Fibroblast of lung (primary cell): Measurements from ENCODE around the gene ZNF79. TPM values are rescaled to one million over a fixed set of nuclear protein-coding genes. Genes with fewer than 3 reads are reported as not detected.
A peak's percentile ranks its signal among the peaks of the same experiment; 100 is the strongest.

ENCODE experiments used
- DNase-seq, 2 donors: peaks; one replicate each; pipeline versions ENCODE4 v3.0.0 to v3.0.0-alpha.2; 2010; ENCODE audit warnings: low read depth in 2 of 2
- H2AFZ ChIP-seq: 2 replicates; pipeline ENCODE4 v1.5.1; 2012; ENCODE audit warnings: low read length, control low read depth, inconsistent platforms
- H3K27ac ChIP-seq: 2 replicates; pipeline ENCODE4 v1.5.1; 2011; ENCODE audit warnings: low read length, control low read depth; ENCODE audit not compliant: insufficient read depth
- H3K27me3 ChIP-seq: 2 replicates; pipeline ENCODE4 v1.5.1; 2011; ENCODE audit warnings: mild to moderate bottlenecking, low read length; ENCODE audit not compliant: control insufficient read depth, insufficient read depth
- H3K36me3 ChIP-seq: 2 replicates; pipeline ENCODE4 v1.5.1; 2011; ENCODE audit warnings: low read length; ENCODE audit not compliant: control insufficient read depth, insufficient read depth
- H3K4me1 ChIP-seq: 2 replicates; pipeline ENCODE4 v1.5.1; 2011; ENCODE audit warnings: low read length; ENCODE audit not compliant: control insufficient read depth, insufficient read depth; ENCODE audit errors: extremely low read depth
- H3K4me2 ChIP-seq: 2 replicates; pipeline ENCODE4 v1.5.1; 2011; ENCODE audit warnings: low read length, control low read depth; ENCODE audit not compliant: insufficient read depth; ENCODE audit errors: extremely low read depth
- H3K4me3 ChIP-seq, 4 experiments: fragments of 200-600 bp in 1 of 4; sonication (generic) in 1 of 4; replicated peaks in 1 of 4; 2 replicates each; pipeline ENCODE4 v1.5.1; 2011 to 2016; ENCODE audit warnings: low read length in 4 of 4, low read depth in 3 of 4, mild to moderate bottlenecking in 3 of 4, control low read depth in 2 of 4, inconsistent platforms in 1 of 4, mixed read lengths in 1 of 4; ENCODE audit not compliant: insufficient read depth in 1 of 4; ENCODE audit errors: control extremely low read depth in 1 of 4
- H3K79me2 ChIP-seq: 2 replicates; pipeline ENCODE4 v1.5.1; 2012; ENCODE audit warnings: mild to moderate bottlenecking, low read length, inconsistent platforms; ENCODE audit not compliant: control insufficient read depth, insufficient read depth
- H3K9ac ChIP-seq: 2 replicates; pipeline ENCODE4 v1.5.1; 2011; ENCODE audit warnings: mild to moderate bottlenecking, low read length, control low read depth; ENCODE audit not compliant: insufficient read depth
- H3K9me3 ChIP-seq: 2 replicates; pipeline ENCODE4 v1.5.1; 2012; ENCODE audit warnings: low read depth, low read length; ENCODE audit not compliant: control insufficient read depth, insufficient read depth
- H4K20me1 ChIP-seq: 2 replicates; pipeline ENCODE4 v1.5.1; 2011; ENCODE audit warnings: low read length; ENCODE audit not compliant: control insufficient read depth, insufficient read depth; ENCODE audit errors: extremely low read depth
- CTCF ChIP-seq, 2 donors: IDR thresholded peaks in 1 of 2; conservative IDR thresholded peaks in 1 of 2; 1 replicate in 1 of 2; 2 replicates in 1 of 2; pipeline ENCODE4 v1.5.1; 2011 to 2012; ENCODE audit warnings: low read length in 2 of 2, control low read depth in 1 of 2, inconsistent platforms in 1 of 2, low read depth in 1 of 2, mild to moderate bottlenecking in 1 of 2
- EZH2 ChIP-seq: IDR thresholded peaks from 2 replicates; pipeline ENCODE4 v1.5.1; 2012; ENCODE audit warnings: low read length, control low read depth, mild to moderate bottlenecking; ENCODE audit errors: missing control alignments
- polyA plus RNA-seq, 2 donors: library from polyadenylated mRNA; depleted of rRNA in 1 of 2; stranded (reverse) in 1 of 2; unstranded in 1 of 2; fragments of >200 nt; gene quantifications; 2 replicates each; pipeline ENCODE4 v1.2.1, GENCODE V29; 2011 to 2012; ENCODE audit warnings: missing spikeins in 1 of 2
- total RNA-seq: library from RNA; depleted of rRNA; stranded (reverse); fragments of >200 nt; gene quantifications from 2 replicates; pipeline ENCODE4 v1.2.1, GENCODE V29; 2014

The ZNF79 gene
- total and polyA plus RNA-seq, 2 donors (not counting 1 experiment from before 2014, with no cell fraction given), result 4.9 to 15.0 TPM

DNA sequence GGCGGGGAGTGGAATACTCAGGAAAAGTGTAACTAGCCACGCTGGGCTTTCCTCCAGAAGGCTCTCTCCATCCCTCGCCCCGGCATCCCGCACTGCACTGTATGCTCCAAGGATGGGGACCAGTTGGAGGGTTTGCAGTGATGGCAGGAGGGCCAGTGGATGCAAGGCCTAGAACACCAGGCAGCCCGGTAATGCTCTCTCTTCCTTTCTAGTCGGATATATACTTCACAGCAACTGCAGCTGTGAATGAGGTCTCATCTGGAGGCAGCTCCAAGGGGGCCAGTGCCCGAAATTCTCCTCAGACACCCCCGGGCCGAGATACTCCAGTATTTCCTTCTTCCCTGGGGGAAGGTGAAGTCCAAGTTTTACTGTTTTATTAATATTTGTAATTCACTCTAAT lies 37.2 kb upstream of the ZNF79 start:
- DNase-seq, result no peak
- Histone ChIP-seq H3K4me1 (peaks cover 10% of the 10 kb centered on the region), H3K27ac (no peak overlapping the region), H3K79me2 (no peaks in the 10 kb centered on the region), H4K20me1 (no peaks in the 10 kb centered on the region), H3K9ac (no peak overlapping the region), H3K27me3 (peaks cover 8% of the 10 kb centered on the region), H3K9me3 (no peaks in the 10 kb centered on the region), H3K4me3 (no peak overlapping the region), H3K36me3 (no peaks in the 10 kb centered on the region), H2AFZ (no peak overlapping the region), H3K4me2 (no peak overlapping the region)
- TF ChIP-seq CTCF (conservative IDR thresholded peaks at IDR 0.05 in 1 of 2, IDR thresholded peaks at IDR 0.05 in 1 of 2; ENCODE audit: low read depth in 1 of 2, low read length in 2 of 2), result no peak
- TF ChIP-seq EZH2, result no peak

GRCh38 chr9:127388037-127388855 lies 35.9 kb upstream of the ZNF79 start:
- Histone ChIP-seq H3K9ac (no peak overlapping the region), H3K27ac (peak overlapping the region; percentile 40)
- no peak for TF ChIP-seq EZH2
- no peak for TF ChIP-seq CTCF (conservative IDR thresholded peaks at IDR 0.05 in 1 of 2, IDR thresholded peaks at IDR 0.05 in 1 of 2; ENCODE audit: low read depth in 1 of 2, low read length in 2 of 2)

GRCh38 chr9:127388856-127389238 lies 35.3 kb upstream of the ZNF79 start:
- Histone ChIP-seq H3K4me2 (peak overlapping the region; percentile 66), H3K4me1 (peaks cover 10% of the 10 kb centered on the region), H3K79me2 (no peaks in the 10 kb centered on the region), H2AFZ (no peak overlapping the region), H3K4me3 (no peak overlapping the region), H3K27ac (peak overlapping the region; percentile 40), H3K27me3 (peaks cover 8% of the 10 kb centered on the region), H3K9ac (no peak overlapping the region), H3K9me3 (no peaks in the 10 kb centered on the region), H3K36me3 (no peaks in the 10 kb centered on the region), H4K20me1 (no peaks in the 10 kb centered on the region)
- no peak for DNase-seq
- TF ChIP-seq CTCF (conservative IDR thresholded peaks at IDR 0.05 in 1 of 2, IDR thresholded peaks at IDR 0.05 in 1 of 2; ENCODE audit: low read depth in 1 of 2, low read length in 2 of 2) (no peak), EZH2 (no peak)

More at GRCh38 chr9:127388037-127388855, 35.9 kb upstream of the ZNF79 start:
- peaks cover 10% of the 10 kb centered on the region for H3K4me1 ChIP-seq
- H3K27me3 ChIP-seq, result peaks cover 8% of the 10 kb centered on the region
- no peaks in the 10 kb centered on the region for H3K9me3 ChIP-seq
- H4K20me1 ChIP-seq, result no peaks in the 10 kb centered on the region
- peak overlapping the region; percentile 66 for H3K4me2 ChIP-seq
- no peak overlapping the region for H3K4me3 ChIP-seq
- no peak overlapping the region for H2AFZ ChIP-seq
- peak; percentile 97 for DNase-seq
- H3K36me3 ChIP-seq, result no peaks in the 10 kb centered on the region
- H3K79me2 ChIP-seq, result no peaks in the 10 kb centered on the region
